C4-2B (cell line): ENCODE measurements around the gene RIMBP2.

ENCODE experiments used
- ZFX ChIP-seq: fragments of 450-650 bp; IDR thresholded peaks from 2 replicates; pipeline ENCODE4 v1.6.1; 2017
- TF ChIP-seq, protein P1 (sequence below): fragments of 450-650 bp; conservative IDR thresholded peaks from 2 replicates; pipeline ENCODE4 v1.5.1; 2017; ENCODE audit warnings: mild to moderate bottlenecking

DNA sequence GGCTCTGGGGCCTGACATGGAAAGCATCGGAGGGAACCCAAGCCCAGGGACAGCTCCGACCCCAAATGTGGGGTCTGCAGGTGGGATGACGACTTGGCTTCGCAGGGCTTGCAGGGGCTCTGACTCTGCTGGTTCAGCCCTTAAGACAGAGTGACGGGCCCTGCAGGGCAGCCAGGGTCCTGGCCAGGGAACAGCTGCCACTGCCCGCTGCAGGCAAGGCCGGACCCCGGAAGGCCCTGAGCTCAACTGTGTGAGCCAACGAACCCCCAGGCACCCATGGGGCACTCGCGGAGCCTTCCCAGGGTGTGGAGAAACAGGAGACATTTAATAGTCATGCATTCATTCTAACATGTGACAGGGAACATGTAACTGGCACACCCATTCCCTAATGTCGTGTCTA lies 257.8 kb downstream of the RIMBP2 start:
- TF ChIP-seq, protein P1, sequence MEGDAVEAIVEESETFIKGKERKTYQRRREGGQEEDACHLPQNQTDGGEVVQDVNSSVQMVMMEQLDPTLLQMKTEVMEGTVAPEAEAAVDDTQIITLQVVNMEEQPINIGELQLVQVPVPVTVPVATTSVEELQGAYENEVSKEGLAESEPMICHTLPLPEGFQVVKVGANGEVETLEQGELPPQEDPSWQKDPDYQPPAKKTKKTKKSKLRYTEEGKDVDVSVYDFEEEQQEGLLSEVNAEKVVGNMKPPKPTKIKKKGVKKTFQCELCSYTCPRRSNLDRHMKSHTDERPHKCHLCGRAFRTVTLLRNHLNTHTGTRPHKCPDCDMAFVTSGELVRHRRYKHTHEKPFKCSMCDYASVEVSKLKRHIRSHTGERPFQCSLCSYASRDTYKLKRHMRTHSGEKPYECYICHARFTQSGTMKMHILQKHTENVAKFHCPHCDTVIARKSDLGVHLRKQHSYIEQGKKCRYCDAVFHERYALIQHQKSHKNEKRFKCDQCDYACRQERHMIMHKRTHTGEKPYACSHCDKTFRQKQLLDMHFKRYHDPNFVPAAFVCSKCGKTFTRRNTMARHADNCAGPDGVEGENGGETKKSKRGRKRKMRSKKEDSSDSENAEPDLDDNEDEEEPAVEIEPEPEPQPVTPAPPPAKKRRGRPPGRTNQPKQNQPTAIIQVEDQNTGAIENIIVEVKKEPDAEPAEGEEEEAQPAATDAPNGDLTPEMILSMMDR = no peak
- TF ChIP-seq ZFX = no peak
